Heart left ventricle (tissue), 13 donors: ENCODE results near the gene PALM.

ENCODE experiments used
- POLR2A ChIP-seq, 2 donors: fragments of 450-650 bp; IDR thresholded peaks; one replicate each; pipeline ENCODE4 v1.6.1; 2017; ENCODE audit warnings: antibody characterized with exemption in 2 of 2, mild to moderate bottlenecking in 2 of 2, moderate library complexity in 2 of 2
- TF ChIP-seq, protein P1 (sequence below), 12 donors: fragments of 200-600 bp; sonication (generic) in 4 of 12; IDR thresholded peaks; one replicate each; pipeline versions ENCODE4 v1.5.0 to v1.8.0; 2018 to 2022; ENCODE audit warnings: antibody characterized with exemption in 12 of 12, mild to moderate bottlenecking in 5 of 12
- donor health status: ischemic (EF 13 %, LVEDD 7.1; RV severe dilation, severe dysfunction).
- donor health status: DM: no; HTN: yes; CAD: no.
- donor health status: DM: no; HTN: no; CAD: no.
- donor health status: ischemic (EF 25% LVEDD 6.9; RV normal size, moderate dysfunction).
- donor health status: ischemic (EF 25% LVEDD 5.7; RV mildly dilated, moderate dysfunction).
- donor health status: ischemic (EF 35%, LVEDD 5.7; RV mildly dilated, moderate dysfunction).
- donor health status: nonischemic (EF 11% LVEDD 7.7; RV severe dilation, severe dysfunction).
- donor health status: DM: yes; HTN: yes; CAD: no.
- donor health status: PGD.
- donor health status: ischemic (EF 29% LVEDD 5.4; RV normal size, mild dysfunction).
- donor health status: nonischemic (EF 23%, LVEDD 6.1; RV moderate dilation, normal function).

DNA sequence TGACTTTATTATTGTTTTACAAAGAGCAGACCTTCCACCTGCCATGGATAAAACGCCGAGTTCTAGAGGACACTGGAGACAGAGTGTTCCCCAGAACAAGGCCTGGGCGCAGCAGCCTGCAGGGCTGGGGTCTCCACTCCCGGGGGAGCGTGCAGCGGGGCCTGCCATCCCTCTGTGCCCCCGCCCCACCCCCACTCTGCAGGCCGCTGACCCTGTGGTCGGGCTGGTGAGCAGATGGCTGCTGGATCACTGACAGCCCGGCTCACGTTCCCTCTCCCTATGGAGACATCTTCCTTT, 79.9 kb downstream of the PALM start:
- TF ChIP-seq, protein P1, sequence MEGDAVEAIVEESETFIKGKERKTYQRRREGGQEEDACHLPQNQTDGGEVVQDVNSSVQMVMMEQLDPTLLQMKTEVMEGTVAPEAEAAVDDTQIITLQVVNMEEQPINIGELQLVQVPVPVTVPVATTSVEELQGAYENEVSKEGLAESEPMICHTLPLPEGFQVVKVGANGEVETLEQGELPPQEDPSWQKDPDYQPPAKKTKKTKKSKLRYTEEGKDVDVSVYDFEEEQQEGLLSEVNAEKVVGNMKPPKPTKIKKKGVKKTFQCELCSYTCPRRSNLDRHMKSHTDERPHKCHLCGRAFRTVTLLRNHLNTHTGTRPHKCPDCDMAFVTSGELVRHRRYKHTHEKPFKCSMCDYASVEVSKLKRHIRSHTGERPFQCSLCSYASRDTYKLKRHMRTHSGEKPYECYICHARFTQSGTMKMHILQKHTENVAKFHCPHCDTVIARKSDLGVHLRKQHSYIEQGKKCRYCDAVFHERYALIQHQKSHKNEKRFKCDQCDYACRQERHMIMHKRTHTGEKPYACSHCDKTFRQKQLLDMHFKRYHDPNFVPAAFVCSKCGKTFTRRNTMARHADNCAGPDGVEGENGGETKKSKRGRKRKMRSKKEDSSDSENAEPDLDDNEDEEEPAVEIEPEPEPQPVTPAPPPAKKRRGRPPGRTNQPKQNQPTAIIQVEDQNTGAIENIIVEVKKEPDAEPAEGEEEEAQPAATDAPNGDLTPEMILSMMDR (IDR thresholded peaks at IDR 0.05) = no peak
- TF ChIP-seq POLR2A (IDR thresholded peaks at IDR 0.05) = no peak
